ENCODE results near the gene ADGRG2. TPM values are rescaled to one million over a fixed set of nuclear protein-coding genes. Genes with fewer than 3 reads are reported as not detected.

The ADGRG2 gene
- total and polyA plus RNA-seq, 2 of the 13 experiments (the other 11 are each of a cell fraction or from before 2014, with no cell fraction given) = not detected

GRCh38 chrX:19168609-19169008 lies 46.3 kb upstream of the ADGRG2 start (continued):
- TF ChIP-seq PRDM15 (CRISPR knock-in tag; IDR thresholded peaks at IDR 0.05) = no peak

GRCh38 chrX:19162851-19163250 lies 40.6 kb upstream of the ADGRG2 start:
- no peak for ATAC-seq
- no peaks in the 10 kb centered on the region for H3K36me3 ChIP-seq (replicated peaks in 1 of 2; ENCODE audit: control insufficient read depth in 1 of 2, insufficient read depth in 2 of 2, low read length in 2 of 2)
- no peak overlapping the region for H3K9ac ChIP-seq (ENCODE audit: insufficient read depth, low read depth, low read length)
- in situ Hi-C loops (cut with HindIII; ENCODE audit: extremely low pct_ligation_motif_present, low pct_unique_long_range_greater_than_20kb) = no loop called here
- no peak overlapping the region for H3K4me2 ChIP-seq (ENCODE audit: low read depth, low read length)
- TF ChIP-seq NAIF1 (CRISPR knock-in tag; IDR thresholded peaks at IDR 0.05; ENCODE audit: borderline replicate concordance) = no peak
- H2AFZ ChIP-seq (ENCODE audit: low read length) = no peak overlapping the region
- no peaks in the 10 kb centered on the region for H3K9me3 ChIP-seq (ENCODE audit: low read length)
- POLR2A ChIA-PET = no interaction called here
- intact Hi-C loops (cut with micrococcal nuclease; ENCODE audit: unreplicated experiment) = no loop called here
- 41% methylated on average over 7 of the region's 8 CpGs for WGBS (ENCODE audit: low lambda C conversion rate)
- H4K20me1 ChIP-seq (ENCODE audit: insufficient read depth, low read length) = no peaks in the 10 kb centered on the region
- H3K79me2 ChIP-seq (ENCODE audit: insufficient read depth, low read length) = no peaks in the 10 kb centered on the region
- no peak overlapping the region for H3K4me3 ChIP-seq (replicated peaks in 1 of 3; ENCODE audit: insufficient read depth in 1 of 3, low read depth in 2 of 3, low read length in 3 of 3)
- no TSS peak for BruUV-seq (replicated peaks)
- H3K27ac ChIP-seq (ENCODE audit: extremely low read length, insufficient read depth, low read length) = no peak overlapping the region
- CTCF ChIA-PET (ENCODE audit: low intra/inter-chr PET ratio, low total read pairs) = no interaction called here
- no peaks in the 10 kb centered on the region for H3K27me3 ChIP-seq (ENCODE audit: control insufficient read depth in 1 of 2, insufficient read depth in 2 of 2, low read length in 2 of 2)
- no peak for FAIRE-seq
- H3K4me1 ChIP-seq (ENCODE audit: insufficient read depth, low read length) = no peaks in the 10 kb centered on the region
- DNase-seq (ENCODE audit: low spot score) = no peak

GRCh38 chrX:19156186-19156585 lies 33.9 kb upstream of the ADGRG2 start:
- Histone ChIP-seq H4K20me1 (ENCODE audit: insufficient read depth, low read length) (no peaks in the 10 kb centered on the region), H3K27ac (ENCODE audit: extremely low read length, insufficient read depth, low read length) (no peak overlapping the region), H3K36me3 (replicated peaks in 1 of 2; ENCODE audit: control insufficient read depth in 1 of 2, insufficient read depth in 2 of 2, low read length in 2 of 2) (no peaks in the 10 kb centered on the region), H3K4me2 (ENCODE audit: low read depth, low read length) (no peak overlapping the region), H3K4me1 (ENCODE audit: insufficient read depth, low read length) (no peaks in the 10 kb centered on the region), H3K9me3 (ENCODE audit: low read length) (no peaks in the 10 kb centered on the region), H3K27me3 (ENCODE audit: control insufficient read depth in 1 of 2, insufficient read depth in 2 of 2, low read length in 2 of 2) (no peaks in the 10 kb centered on the region), H3K9ac (ENCODE audit: insufficient read depth, low read depth, low read length) (no peak overlapping the region), H3K4me3 (replicated peaks in 1 of 3; ENCODE audit: insufficient read depth in 1 of 3, low read depth in 2 of 3, low read length in 3 of 3) (no peak overlapping the region), H3K79me2 (ENCODE audit: insufficient read depth, low read length) (no peaks in the 10 kb centered on the region), H2AFZ (ENCODE audit: low read length) (no peak overlapping the region)
- intact Hi-C loops (cut with micrococcal nuclease; ENCODE audit: unreplicated experiment) (no loop called here), in situ Hi-C loops (cut with HindIII; ENCODE audit: extremely low pct_ligation_motif_present, low pct_unique_long_range_greater_than_20kb) (no loop called here)
- BruUV-seq (replicated peaks) = no TSS peak
- no peak for DNase-seq (ENCODE audit: low spot score)
- TF ChIP-seq ZNF781 (CRISPR knock-in tag; IDR thresholded peaks at IDR 0.05; ENCODE audit: borderline replicate concordance, not compliant biosample characterization) (no peak), ZSCAN20 (CRISPR knock-in tag; IDR thresholded peaks at IDR 0.05; ENCODE audit: borderline replicate concordance) (no peak), ZNF44 (CRISPR knock-in tag; IDR thresholded peaks at IDR 0.05) (no peak), HMGXB3 (CRISPR knock-in tag; IDR thresholded peaks at IDR 0.05; ENCODE audit: borderline replicate concordance) (no peak), CBX5 (CRISPR knock-in tag; IDR thresholded peaks at IDR 0.05; ENCODE audit: borderline replicate concordance) (no peak), KDM3A (CRISPR knock-in tag; IDR thresholded peaks at IDR 0.05; ENCODE audit: low read depth) (no peak)
- ChIA-PET POLR2A (no interaction called here), CTCF (ENCODE audit: low intra/inter-chr PET ratio, low total read pairs) (no interaction called here)
- ATAC-seq = no peak
- WGBS (ENCODE audit: low lambda C conversion rate) = 5% methylated on average over 4 of the region's 4 CpGs
- no peak for FAIRE-seq

Data from HepG2 (cell line).